Measurements from ENCODE around the gene SUSD4. TPM values are rescaled to one million over a fixed set of nuclear protein-coding genes. Genes with fewer than 3 reads are reported as not detected.

The SUSD4 gene
- total and polyA plus RNA-seq, 10 of the 15 experiments (the other 5 are each of a cell fraction or from before 2014, with no cell fraction given), result 0.13 to 1.1 (median 0.26) TPM; not detected in 3

DNA sequence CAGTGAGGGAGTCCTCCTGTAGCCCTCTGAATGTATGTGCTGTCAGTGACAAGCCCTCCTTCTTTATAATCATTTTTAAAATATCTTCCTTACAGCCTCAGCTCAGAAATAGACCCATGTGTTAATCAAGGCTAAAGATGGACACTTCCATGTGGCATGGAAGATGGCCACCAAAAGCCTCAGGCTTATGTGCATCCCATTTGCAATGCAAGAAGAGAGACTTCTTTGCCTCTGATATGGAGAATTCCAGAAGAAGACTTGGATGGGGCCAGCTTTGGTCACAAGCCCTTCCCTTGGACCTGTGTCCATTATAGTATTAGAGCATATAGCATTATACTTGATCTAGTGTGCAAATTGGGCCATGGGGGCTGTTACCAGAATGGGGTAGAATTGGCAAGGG is 47.7 kb upstream of the SUSD4 start:
- H3K9ac ChIP-seq (ENCODE audit: control insufficient read depth, insufficient read depth, low read length), result no peak overlapping the region
- H2AFZ ChIP-seq (ENCODE audit: control insufficient read depth, low read depth, low read length), result no peak overlapping the region
- no peak overlapping the region for H3K4me2 ChIP-seq (ENCODE audit: control insufficient read depth, insufficient read depth)
- ATAC-seq, result no peak
- H3K9me3 ChIP-seq (replicated peaks; ENCODE audit: control insufficient read depth, insufficient read depth, low read length), result no peaks in the 10 kb centered on the region
- DNase-seq (ENCODE audit: low read depth, low spot score), result no peak
- TF ChIP-seq NFXL1 (IDR thresholded peaks at IDR 0.05; ENCODE audit: borderline replicate concordance), result no peak
- no peak for TF ChIP-seq SUZ12 (IDR thresholded peaks at IDR 0.05; ENCODE audit: unreplicated experiment)
- no peak for TF ChIP-seq KAT2A (conservative IDR thresholded peaks at IDR 0.05; ENCODE audit: control insufficient read depth, low read depth, low read length)
- TF ChIP-seq RELA (IDR thresholded peaks at IDR 0.05; ENCODE audit: borderline replicate concordance, partially characterized antibody), result no peak
- TF ChIP-seq, protein P1, sequence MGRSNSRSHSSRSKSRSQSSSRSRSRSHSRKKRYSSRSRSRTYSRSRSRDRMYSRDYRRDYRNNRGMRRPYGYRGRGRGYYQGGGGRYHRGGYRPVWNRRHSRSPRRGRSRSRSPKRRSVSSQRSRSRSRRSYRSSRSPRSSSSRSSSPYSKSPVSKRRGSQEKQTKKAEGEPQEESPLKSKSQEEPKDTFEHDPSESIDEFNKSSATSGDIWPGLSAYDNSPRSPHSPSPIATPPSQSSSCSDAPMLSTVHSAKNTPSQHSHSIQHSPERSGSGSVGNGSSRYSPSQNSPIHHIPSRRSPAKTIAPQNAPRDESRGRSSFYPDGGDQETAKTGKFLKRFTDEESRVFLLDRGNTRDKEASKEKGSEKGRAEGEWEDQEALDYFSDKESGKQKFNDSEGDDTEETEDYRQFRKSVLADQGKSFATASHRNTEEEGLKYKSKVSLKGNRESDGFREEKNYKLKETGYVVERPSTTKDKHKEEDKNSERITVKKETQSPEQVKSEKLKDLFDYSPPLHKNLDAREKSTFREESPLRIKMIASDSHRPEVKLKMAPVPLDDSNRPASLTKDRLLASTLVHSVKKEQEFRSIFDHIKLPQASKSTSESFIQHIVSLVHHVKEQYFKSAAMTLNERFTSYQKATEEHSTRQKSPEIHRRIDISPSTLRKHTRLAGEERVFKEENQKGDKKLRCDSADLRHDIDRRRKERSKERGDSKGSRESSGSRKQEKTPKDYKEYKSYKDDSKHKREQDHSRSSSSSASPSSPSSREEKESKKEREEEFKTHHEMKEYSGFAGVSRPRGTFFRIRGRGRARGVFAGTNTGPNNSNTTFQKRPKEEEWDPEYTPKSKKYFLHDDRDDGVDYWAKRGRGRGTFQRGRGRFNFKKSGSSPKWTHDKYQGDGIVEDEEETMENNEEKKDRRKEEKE (IDR thresholded peaks at IDR 0.05), result no peak
- TF ChIP-seq, protein P2, sequence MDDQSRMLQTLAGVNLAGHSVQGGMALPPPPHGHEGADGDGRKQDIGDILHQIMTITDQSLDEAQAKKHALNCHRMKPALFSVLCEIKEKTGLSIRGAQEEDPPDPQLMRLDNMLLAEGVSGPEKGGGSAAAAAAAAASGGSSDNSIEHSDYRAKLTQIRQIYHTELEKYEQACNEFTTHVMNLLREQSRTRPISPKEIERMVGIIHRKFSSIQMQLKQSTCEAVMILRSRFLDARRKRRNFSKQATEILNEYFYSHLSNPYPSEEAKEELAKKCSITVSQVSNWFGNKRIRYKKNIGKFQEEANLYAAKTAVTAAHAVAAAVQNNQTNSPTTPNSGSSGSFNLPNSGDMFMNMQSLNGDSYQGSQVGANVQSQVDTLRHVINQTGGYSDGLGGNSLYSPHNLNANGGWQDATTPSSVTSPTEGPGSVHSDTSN (IDR thresholded peaks at IDR 0.05; ENCODE audit: insufficient replicate concordance, low read depth, low read length), result no peak
- no peak for TF ChIP-seq MYC (IDR thresholded peaks at IDR 0.05; ENCODE audit: insufficient read depth, insufficient read length, insufficient replicate concordance, low read length, severe bottlenecking)
- no peak for TF ChIP-seq MYB (IDR thresholded peaks at IDR 0.05; ENCODE audit: borderline replicate concordance, low read depth, low read length)
- TF ChIP-seq LARP7 (IDR thresholded peaks at IDR 0.05), result no peak
- TF ChIP-seq GABPA (IDR thresholded peaks at IDR 0.05; ENCODE audit: low read depth), result no peak
- TF ChIP-seq, protein P3, sequence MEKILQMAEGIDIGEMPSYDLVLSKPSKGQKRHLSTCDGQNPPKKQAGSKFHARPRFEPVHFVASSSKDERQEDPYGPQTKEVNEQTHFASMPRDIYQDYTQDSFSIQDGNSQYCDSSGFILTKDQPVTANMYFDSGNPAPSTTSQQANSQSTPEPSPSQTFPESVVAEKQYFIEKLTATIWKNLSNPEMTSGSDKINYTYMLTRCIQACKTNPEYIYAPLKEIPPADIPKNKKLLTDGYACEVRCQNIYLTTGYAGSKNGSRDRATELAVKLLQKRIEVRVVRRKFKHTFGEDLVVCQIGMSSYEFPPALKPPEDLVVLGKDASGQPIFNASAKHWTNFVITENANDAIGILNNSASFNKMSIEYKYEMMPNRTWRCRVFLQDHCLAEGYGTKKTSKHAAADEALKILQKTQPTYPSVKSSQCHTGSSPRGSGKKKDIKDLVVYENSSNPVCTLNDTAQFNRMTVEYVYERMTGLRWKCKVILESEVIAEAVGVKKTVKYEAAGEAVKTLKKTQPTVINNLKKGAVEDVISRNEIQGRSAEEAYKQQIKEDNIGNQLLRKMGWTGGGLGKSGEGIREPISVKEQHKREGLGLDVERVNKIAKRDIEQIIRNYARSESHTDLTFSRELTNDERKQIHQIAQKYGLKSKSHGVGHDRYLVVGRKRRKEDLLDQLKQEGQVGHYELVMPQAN (conservative IDR thresholded peaks at IDR 0.05), result no peak
- TF ChIP-seq FOS (IDR thresholded peaks at IDR 0.05; ENCODE audit: borderline replicate concordance, extremely low read depth, insufficient read length), result no peak
- H4K20me1 ChIP-seq (ENCODE audit: control insufficient read depth, insufficient read depth), result no peaks in the 10 kb centered on the region
- no peak overlapping the region for H3K27ac ChIP-seq (ENCODE audit: control insufficient read depth, insufficient read depth)
- SMC1A ChIA-PET (ENCODE audit: uncharacterized antibody, unreplicated experiment), result no interaction called here
- in situ Hi-C loops (cut with MboI), result no loop called here
- no peaks in the 10 kb centered on the region for H3K4me1 ChIP-seq (ENCODE audit: control insufficient read depth, insufficient read depth, low read length)
- POLR2A ChIA-PET, result no interaction called here
- H3K27me3 ChIP-seq (replicated peaks in 1 of 2; ENCODE audit: control insufficient read depth in 2 of 2, insufficient read depth in 2 of 2, low read length in 1 of 2), result no peaks in the 10 kb centered on the region; a peak in 1 of 4 replicates
- BruUV-seq (replicated peaks), result no TSS peak
- no peak for FAIRE-seq
- no peak overlapping the region for H3K4me3 ChIP-seq
- CTCF ChIA-PET, result interaction anchor here (1.5 kb wide), 1 partner anchor 288 kb away, joined by 6 read pairs; no protein-coding TSS in a partner anchor
- RAD21 ChIA-PET (ENCODE audit: unreplicated experiment), result no interaction called here
- intact Hi-C loops (cut with micrococcal nuclease; ENCODE audit: unreplicated experiment), result no loop called here
- H3K79me2 ChIP-seq (ENCODE audit: control insufficient read depth, insufficient read depth, low read length), result no peaks in the 10 kb centered on the region
- H3K36me3 ChIP-seq (ENCODE audit: control insufficient read depth in 2 of 2, insufficient read depth in 2 of 2, low read length in 1 of 2), result no peaks in the 10 kb centered on the region

All from GM12878 (cell line).